ENCODE results near the gene WSB1.

The WSB1 gene

GRCh38 chr17:27290916-27291598 lies 2.9 kb upstream of the WSB1 start:
- Mint-ChIP-seq H3K27ac (no peak overlapping the region), H3K27me3 (peaks cover 1% of the 10 kb centered on the region), H3K4me1 (ENCODE audit: low read depth) (peaks cover 20% of the 10 kb centered on the region), H3K9me3 (ENCODE audit: low read depth) (no peaks in the 10 kb centered on the region), H3K4me3 (no peak overlapping the region), H3K36me3 (no peaks in the 10 kb centered on the region)

GRCh38 chr17:27293359-27293897 lies 486 bp upstream of the WSB1 start:
- Mint-ChIP-seq H3K27ac (peak overlapping the region; percentile 94), H3K36me3 (no peaks in the 10 kb centered on the region), H3K4me1 (ENCODE audit: low read depth) (peaks cover 39% of the 10 kb centered on the region), H3K27me3 (no peaks in the 10 kb centered on the region), H3K9me3 (ENCODE audit: low read depth) (no peaks in the 10 kb centered on the region), H3K4me3 (peak overlapping the region; percentile 96)

- H3K4me3 Mint-ChIP-seq: peak overlapping the region; percentile 96
- no peaks in the 10 kb centered on the region for H3K36me3 Mint-ChIP-seq
- no peaks in the 10 kb centered on the region for H3K9me3 Mint-ChIP-seq (ENCODE audit: low read depth)
- H3K27ac Mint-ChIP-seq: peak overlapping the region; percentile 99
- H3K4me1 Mint-ChIP-seq (ENCODE audit: low read depth): peaks cover 51% of the 10 kb centered on the region
- no peaks in the 10 kb centered on the region for H3K27me3 Mint-ChIP-seq
These were observed 1.0 kb downstream of the WSB1 start for GRCh38 chr17:27294689-27295630.

GRCh38 chr17:27295945-27296344 lies 2.0 kb downstream of the WSB1 start:
- peak overlapping the region; percentile 96 for H3K4me3 Mint-ChIP-seq
- H3K9me3 Mint-ChIP-seq (ENCODE audit: low read depth): no peaks in the 10 kb centered on the region
- peaks cover 56% of the 10 kb centered on the region for H3K4me1 Mint-ChIP-seq (ENCODE audit: low read depth)
- H3K27ac Mint-ChIP-seq: peak overlapping the region; percentile 99
- H3K27me3 Mint-ChIP-seq: no peaks in the 10 kb centered on the region
- H3K36me3 Mint-ChIP-seq: no peaks in the 10 kb centered on the region

- H3K4me3 Mint-ChIP-seq: peak overlapping the region; percentile 96
- H3K27me3 Mint-ChIP-seq: no peaks in the 10 kb centered on the region
- H3K4me1 Mint-ChIP-seq (ENCODE audit: low read depth): peaks cover 62% of the 10 kb centered on the region
- peak overlapping the region; percentile 72 for H3K27ac Mint-ChIP-seq
- H3K9me3 Mint-ChIP-seq (ENCODE audit: low read depth): no peaks in the 10 kb centered on the region
- no peaks in the 10 kb centered on the region for H3K36me3 Mint-ChIP-seq
These were observed 2.6 kb downstream of the WSB1 start for GRCh38 chr17:27296428-27296979.

- H3K9me3 Mint-ChIP-seq (ENCODE audit: low read depth): no peaks in the 10 kb centered on the region
- H3K27ac Mint-ChIP-seq: peak overlapping the region; percentile 66
- peak overlapping the region; percentile 27 for H3K4me3 Mint-ChIP-seq
- H3K4me1 Mint-ChIP-seq (ENCODE audit: low read depth): peaks cover 76% of the 10 kb centered on the region
- H3K36me3 Mint-ChIP-seq: no peaks in the 10 kb centered on the region
- H3K27me3 Mint-ChIP-seq: no peaks in the 10 kb centered on the region
These were observed 5.6 kb downstream of the WSB1 start for GRCh38 chr17:27299384-27300049.

GRCh38 chr17:27303734-27304133 lies 9.8 kb downstream of the WSB1 start:
- Mint-ChIP-seq H3K36me3 (no peaks in the 10 kb centered on the region), H3K9me3 (ENCODE audit: low read depth) (no peaks in the 10 kb centered on the region), H3K4me1 (ENCODE audit: low read depth) (peaks cover 49% of the 10 kb centered on the region), H3K27ac (no peak overlapping the region), H3K4me3 (no peak overlapping the region), H3K27me3 (no peaks in the 10 kb centered on the region)

GRCh38 chr17:27306276-27306835 lies 12.4 kb downstream of the WSB1 start:
- Mint-ChIP-seq H3K27me3 (no peaks in the 10 kb centered on the region), H3K4me3 (no peak overlapping the region), H3K36me3 (no peaks in the 10 kb centered on the region), H3K4me1 (ENCODE audit: low read depth) (peaks cover 27% of the 10 kb centered on the region), H3K27ac (no peak overlapping the region), H3K9me3 (ENCODE audit: low read depth) (no peaks in the 10 kb centered on the region)

- H3K9me3 Mint-ChIP-seq (ENCODE audit: low read depth): no peaks in the 10 kb centered on the region
- H3K4me3 Mint-ChIP-seq: no peak overlapping the region
- peak overlapping the region; percentile 10 for H3K27ac Mint-ChIP-seq
- no peaks in the 10 kb centered on the region for H3K4me1 Mint-ChIP-seq (ENCODE audit: low read depth)
- H3K36me3 Mint-ChIP-seq: peaks cover 3% of the 10 kb centered on the region
- H3K27me3 Mint-ChIP-seq: no peaks in the 10 kb centered on the region
These were observed 16.7 kb downstream of the WSB1 start for GRCh38 chr17:27310565-27311110.

GRCh38 chr17:27313301-27313700 lies 19.4 kb downstream of the WSB1 start:
- Mint-ChIP-seq H3K27me3 (no peaks in the 10 kb centered on the region), H3K4me3 (no peak overlapping the region), H3K4me1 (ENCODE audit: low read depth) (no peaks in the 10 kb centered on the region), H3K36me3 (peaks cover 8% of the 10 kb centered on the region), H3K9me3 (ENCODE audit: low read depth) (no peaks in the 10 kb centered on the region), H3K27ac (no peak overlapping the region)

GRCh38 chr17:27315322-27315721 lies 21.4 kb downstream of the WSB1 start:
- H3K27me3 Mint-ChIP-seq: no peaks in the 10 kb centered on the region
- H3K36me3 Mint-ChIP-seq: peaks cover 12% of the 10 kb centered on the region
- H3K4me1 Mint-ChIP-seq (ENCODE audit: low read depth): no peaks in the 10 kb centered on the region
- H3K27ac Mint-ChIP-seq: no peak overlapping the region
- H3K9me3 Mint-ChIP-seq (ENCODE audit: low read depth): no peaks in the 10 kb centered on the region
- no peak overlapping the region for H3K4me3 Mint-ChIP-seq

GRCh38 chr17:27315796-27316465 lies 22.0 kb downstream of the WSB1 start:
- H3K27me3 Mint-ChIP-seq: no peaks in the 10 kb centered on the region
- peaks cover 12% of the 10 kb centered on the region for H3K36me3 Mint-ChIP-seq
- H3K4me1 Mint-ChIP-seq (ENCODE audit: low read depth): no peaks in the 10 kb centered on the region
- H3K9me3 Mint-ChIP-seq (ENCODE audit: low read depth): no peaks in the 10 kb centered on the region
- no peak overlapping the region for H3K27ac Mint-ChIP-seq
- H3K4me3 Mint-ChIP-seq: no peak overlapping the region

- H3K27me3 Mint-ChIP-seq: no peaks in the 10 kb centered on the region
- no peak overlapping the region for H3K4me3 Mint-ChIP-seq
- no peak overlapping the region for H3K27ac Mint-ChIP-seq
- H3K9me3 Mint-ChIP-seq (ENCODE audit: low read depth): no peaks in the 10 kb centered on the region
- no peaks in the 10 kb centered on the region for H3K4me1 Mint-ChIP-seq (ENCODE audit: low read depth)
- peaks cover 8% of the 10 kb centered on the region for H3K36me3 Mint-ChIP-seq
These were observed 24.3 kb downstream of the WSB1 start for GRCh38 chr17:27318228-27318627.

GRCh38 chr17:27318633-27319032 lies 24.7 kb downstream of the WSB1 start:
- H3K9me3 Mint-ChIP-seq (ENCODE audit: low read depth): no peaks in the 10 kb centered on the region
- H3K4me1 Mint-ChIP-seq (ENCODE audit: low read depth): no peaks in the 10 kb centered on the region
- H3K36me3 Mint-ChIP-seq: peaks cover 8% of the 10 kb centered on the region
- no peak overlapping the region for H3K4me3 Mint-ChIP-seq
- H3K27ac Mint-ChIP-seq: no peak overlapping the region
- H3K27me3 Mint-ChIP-seq: no peaks in the 10 kb centered on the region
